ENCODE measurements around the gene AFAP1. TPM values are rescaled to one million over a fixed set of nuclear protein-coding genes. Genes with fewer than 3 reads are reported as not detected.

Gene AFAP1
- total and polyA plus RNA-seq, 2 donors (not counting 3 experiments of a cell fraction or from before 2014, with no cell fraction given) = 32.3 to 103 TPM

- no peaks in the 10 kb centered on the region for H4K20me1 ChIP-seq (replicated peaks; ENCODE audit: control insufficient read depth, extremely low read depth, insufficient read depth, low read length)
- no peaks in the 10 kb centered on the region for H3K9me3 ChIP-seq (replicated peaks; ENCODE audit: control insufficient read depth, insufficient read depth, low read length)
- no peak for TF ChIP-seq MYC (IDR thresholded peaks at IDR 0.05; ENCODE audit: low read depth, low read length)
- no peaks in the 10 kb centered on the region for H3K79me2 ChIP-seq (ENCODE audit: control insufficient read depth, insufficient read depth, low read length)
- no peak overlapping the region for H2AFZ ChIP-seq (ENCODE audit: low read depth, low read length)
- no peaks in the 10 kb centered on the region for H3K9me1 ChIP-seq (replicated peaks; ENCODE audit: control insufficient read depth, extremely low read depth, insufficient read depth, low read length)
- H3K4me1 ChIP-seq (ENCODE audit: control insufficient read depth, extremely low read depth, insufficient read depth, low read length) = peaks cover 10% of the 10 kb centered on the region
- no peaks in the 10 kb centered on the region for H3K27me3 ChIP-seq (ENCODE audit: control insufficient read depth in 2 of 2, insufficient read depth in 2 of 2, low read length in 2 of 2)
- no peak overlapping the region for H3K9ac ChIP-seq (replicated peaks; ENCODE audit: extremely low read depth, insufficient read depth, low read length)
- H3K4me3 ChIP-seq (replicated peaks in 1 of 3; ENCODE audit: insufficient read depth in 1 of 3, low read depth in 1 of 3, low read length in 3 of 3) = no peak overlapping the region
- no peaks in the 10 kb centered on the region for H3K36me3 ChIP-seq (ENCODE audit: control insufficient read depth in 2 of 2, extremely low read depth in 1 of 2, insufficient read depth in 2 of 2, low read length in 2 of 2)
- intact Hi-C loops (cut with micrococcal nuclease) = no loop called here
- H3K27ac ChIP-seq (ENCODE audit: insufficient read depth, low read depth, low read length) = no peak overlapping the region
- H3K4me2 ChIP-seq (ENCODE audit: insufficient read depth, low read length) = no peak overlapping the region
- ChIA-PET POLR2A (no interaction called here), CTCF (no interaction called here)
- dilution Hi-C loops (cut with MboI; ENCODE audit: extremely low pct_ligation_motif_present, low sequenced_read_pairs) = no loop called here
- FAIRE-seq (no peak), DNase-seq (ENCODE audit: low read depth, low spot score) (no peak)
- no TSS peak for BruUV-seq (replicated peaks)
These were observed 213.7 kb downstream of the AFAP1 start for GRCh38 chr4:7725951-7726350.

DNA sequence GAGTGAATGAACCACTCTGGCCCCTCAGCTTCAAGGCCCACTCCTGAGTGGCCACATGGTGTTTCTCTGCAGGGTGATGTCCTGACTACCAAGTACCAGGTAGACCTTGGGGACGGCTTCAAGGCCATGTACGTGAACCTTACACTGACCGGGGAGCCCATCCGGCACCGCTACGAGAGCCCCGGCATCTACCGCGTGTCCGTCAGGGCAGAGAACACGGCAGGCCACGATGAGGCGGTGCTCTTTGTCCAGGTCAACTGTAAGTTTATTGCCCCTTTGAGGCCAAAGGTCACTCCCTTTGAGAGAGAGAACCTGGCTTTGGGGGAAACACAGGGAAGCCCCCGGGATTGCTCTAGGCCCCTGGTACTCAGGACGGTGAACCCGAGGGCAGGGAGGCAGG is 216.0 kb downstream of the AFAP1 start:
- dilution Hi-C loops (cut with MboI; ENCODE audit: extremely low pct_ligation_motif_present, low sequenced_read_pairs) = no loop called here

More for the DNA sequence above, 216.0 kb downstream of the AFAP1 start:
- Histone ChIP-seq H3K79me2 (ENCODE audit: control insufficient read depth, insufficient read depth, low read length) (no peaks in the 10 kb centered on the region), H3K36me3 (ENCODE audit: control insufficient read depth in 2 of 2, extremely low read depth in 1 of 2, insufficient read depth in 2 of 2, low read length in 2 of 2) (no peaks in the 10 kb centered on the region), H3K4me2 (ENCODE audit: insufficient read depth, low read length) (no peak overlapping the region), H3K4me3 (replicated peaks in 1 of 3; ENCODE audit: insufficient read depth in 1 of 3, low read depth in 1 of 3, low read length in 3 of 3) (no peak overlapping the region), H3K4me1 (ENCODE audit: control insufficient read depth, extremely low read depth, insufficient read depth, low read length) (peaks cover 10% of the 10 kb centered on the region), H3K9me1 (replicated peaks; ENCODE audit: control insufficient read depth, extremely low read depth, insufficient read depth, low read length) (no peaks in the 10 kb centered on the region), H3K27me3 (ENCODE audit: control insufficient read depth in 2 of 2, insufficient read depth in 2 of 2, low read length in 2 of 2) (no peaks in the 10 kb centered on the region), H2AFZ (ENCODE audit: low read depth, low read length) (no peak overlapping the region), H3K9me3 (replicated peaks; ENCODE audit: control insufficient read depth, insufficient read depth, low read length) (no peaks in the 10 kb centered on the region), H3K9ac (replicated peaks; ENCODE audit: extremely low read depth, insufficient read depth, low read length) (no peak overlapping the region), H3K27ac (ENCODE audit: insufficient read depth, low read depth, low read length) (no peak overlapping the region), H4K20me1 (replicated peaks; ENCODE audit: control insufficient read depth, extremely low read depth, insufficient read depth, low read length) (no peaks in the 10 kb centered on the region)
- BruUV-seq (replicated peaks) = no TSS peak
- intact Hi-C loops (cut with micrococcal nuclease) = loop anchor here (2.0 kb wide), 1 partner anchor 75 kb away; no protein-coding TSS in a partner anchor
- ChIA-PET POLR2A (no interaction called here), CTCF (no interaction called here)
- DNase-seq (ENCODE audit: low read depth, low spot score) (no peak), FAIRE-seq (no peak)
- TF ChIP-seq JUN (IDR thresholded peaks at IDR 0.05; ENCODE audit: borderline replicate concordance, insufficient read depth, insufficient read length, low read depth) (no peak), POLR2AphosphoS5 (IDR thresholded peaks at IDR 0.05; ENCODE audit: insufficient read depth, low read depth, low read length) (no peak), FOS (IDR thresholded peaks at IDR 0.05; ENCODE audit: borderline replicate concordance, insufficient read depth, low read length) (no peak), MYC (IDR thresholded peaks at IDR 0.05; ENCODE audit: low read depth, low read length) (no peak), POLR2A (IDR thresholded peaks at IDR 0.05; ENCODE audit: low read depth, low read length) (no peak), GATA2 (IDR thresholded peaks at IDR 0.05; ENCODE audit: insufficient read depth, insufficient read length, low read depth, low read length) (no peak), EZH2 (IDR thresholded peaks at IDR 0.05; ENCODE audit: borderline replicate concordance, low read depth, low read length, severe bottlenecking) (no peak)
- TF ChIP-seq, protein P1, sequence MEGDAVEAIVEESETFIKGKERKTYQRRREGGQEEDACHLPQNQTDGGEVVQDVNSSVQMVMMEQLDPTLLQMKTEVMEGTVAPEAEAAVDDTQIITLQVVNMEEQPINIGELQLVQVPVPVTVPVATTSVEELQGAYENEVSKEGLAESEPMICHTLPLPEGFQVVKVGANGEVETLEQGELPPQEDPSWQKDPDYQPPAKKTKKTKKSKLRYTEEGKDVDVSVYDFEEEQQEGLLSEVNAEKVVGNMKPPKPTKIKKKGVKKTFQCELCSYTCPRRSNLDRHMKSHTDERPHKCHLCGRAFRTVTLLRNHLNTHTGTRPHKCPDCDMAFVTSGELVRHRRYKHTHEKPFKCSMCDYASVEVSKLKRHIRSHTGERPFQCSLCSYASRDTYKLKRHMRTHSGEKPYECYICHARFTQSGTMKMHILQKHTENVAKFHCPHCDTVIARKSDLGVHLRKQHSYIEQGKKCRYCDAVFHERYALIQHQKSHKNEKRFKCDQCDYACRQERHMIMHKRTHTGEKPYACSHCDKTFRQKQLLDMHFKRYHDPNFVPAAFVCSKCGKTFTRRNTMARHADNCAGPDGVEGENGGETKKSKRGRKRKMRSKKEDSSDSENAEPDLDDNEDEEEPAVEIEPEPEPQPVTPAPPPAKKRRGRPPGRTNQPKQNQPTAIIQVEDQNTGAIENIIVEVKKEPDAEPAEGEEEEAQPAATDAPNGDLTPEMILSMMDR (IDR thresholded peaks at IDR 0.05; ENCODE audit: extremely low read depth in 1 of 2, insufficient read depth in 1 of 2, low read depth in 1 of 2, low read length in 2 of 2) = no peak
- TF ChIP-seq, protein P2, sequence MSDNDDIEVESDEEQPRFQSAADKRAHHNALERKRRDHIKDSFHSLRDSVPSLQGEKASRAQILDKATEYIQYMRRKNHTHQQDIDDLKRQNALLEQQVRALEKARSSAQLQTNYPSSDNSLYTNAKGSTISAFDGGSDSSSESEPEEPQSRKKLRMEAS (IDR thresholded peaks at IDR 0.05; ENCODE audit: insufficient read depth, insufficient read length) = no peak
